Measurements from ENCODE around the gene OSM.

DNA sequence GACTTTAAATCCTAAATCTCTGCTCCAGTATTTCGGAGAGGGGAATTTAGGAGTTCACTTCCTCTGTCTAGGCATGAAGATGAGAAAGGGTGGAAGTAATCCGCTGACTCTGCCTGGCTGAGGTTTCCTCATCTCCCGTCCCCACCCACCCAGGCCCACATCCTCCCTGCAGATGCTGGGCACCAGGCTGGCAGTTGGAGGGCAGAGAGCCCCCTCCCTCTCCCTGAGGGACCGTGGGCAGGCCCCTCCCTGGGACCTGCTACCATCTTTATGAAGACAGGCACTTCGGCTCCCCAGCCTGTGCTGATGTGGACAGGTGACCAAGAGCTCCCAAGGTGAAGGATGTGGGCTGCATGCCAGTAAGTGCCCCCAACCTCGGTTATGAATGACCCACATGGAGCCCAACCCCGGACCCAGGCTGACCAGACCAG, 16.0 kb upstream of the OSM start:
- TF ChIP-seq EP300 (IDR thresholded peaks at IDR 0.05): no peak
- no peak for TF ChIP-seq POLR2A (IDR thresholded peaks at IDR 0.05)

Measured in sigmoid colon (tissue), 4 donors.